Measurements from ENCODE around the gene BCAT1.

BCAT1 gene

DNA sequence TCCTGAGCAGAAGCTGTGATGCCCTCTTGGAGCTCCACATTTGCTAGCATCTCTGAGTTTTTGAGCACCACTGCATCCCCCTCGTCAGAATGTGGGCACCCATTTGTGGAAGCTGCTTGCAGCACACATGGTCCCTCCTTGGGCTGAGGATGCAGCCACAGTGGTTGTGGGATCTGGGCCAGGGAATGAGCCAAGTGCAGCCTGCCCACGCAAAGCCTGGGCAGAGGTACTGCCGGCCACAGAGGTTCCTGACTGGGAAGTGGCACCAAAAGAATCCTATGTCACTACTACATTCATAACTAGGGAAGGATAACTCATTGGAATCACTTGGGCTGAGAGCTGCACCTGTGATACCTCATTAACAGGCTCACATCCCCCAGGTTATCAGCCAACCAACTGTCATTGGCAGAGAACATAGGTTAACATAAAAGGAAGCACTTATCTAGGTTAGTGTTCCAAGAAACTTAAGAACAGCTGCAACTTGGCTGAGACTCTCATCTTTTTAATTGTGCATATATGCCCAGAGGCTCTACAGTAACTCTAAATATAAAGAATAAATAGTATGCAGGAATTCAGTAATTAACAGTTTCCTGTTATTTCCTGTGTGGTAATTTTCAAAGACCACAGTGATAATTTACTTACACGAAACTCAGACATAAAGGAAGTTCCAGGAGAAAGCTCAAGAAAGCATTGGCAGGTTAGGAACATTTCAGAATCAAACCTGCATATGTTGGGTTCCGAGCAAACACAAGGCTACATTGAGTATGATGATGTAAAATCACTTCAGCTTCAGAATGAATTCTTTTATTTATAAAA, 145.3 kb downstream of the BCAT1 start:
- no peak for DNase-seq

DNA sequence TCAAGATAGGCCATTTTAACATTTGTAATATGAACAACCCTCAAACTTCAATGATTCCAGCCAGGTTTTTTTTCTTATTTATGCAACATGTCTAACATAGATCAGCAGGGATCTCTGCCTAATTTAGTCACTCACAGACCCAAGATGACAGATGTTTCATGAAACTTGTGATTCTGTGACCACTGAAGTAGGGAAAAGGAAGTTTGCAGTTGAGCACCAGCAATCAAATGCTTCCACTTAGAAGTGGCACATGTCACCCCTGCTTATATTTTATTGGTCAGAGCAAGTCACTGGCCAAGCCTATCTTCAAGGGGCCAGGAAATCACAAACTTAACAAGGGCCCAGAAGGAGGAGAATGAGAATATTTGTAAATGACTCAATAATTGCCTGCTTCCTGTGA, 150.6 kb downstream of the BCAT1 start:
- DNase-seq: no peak

DNA sequence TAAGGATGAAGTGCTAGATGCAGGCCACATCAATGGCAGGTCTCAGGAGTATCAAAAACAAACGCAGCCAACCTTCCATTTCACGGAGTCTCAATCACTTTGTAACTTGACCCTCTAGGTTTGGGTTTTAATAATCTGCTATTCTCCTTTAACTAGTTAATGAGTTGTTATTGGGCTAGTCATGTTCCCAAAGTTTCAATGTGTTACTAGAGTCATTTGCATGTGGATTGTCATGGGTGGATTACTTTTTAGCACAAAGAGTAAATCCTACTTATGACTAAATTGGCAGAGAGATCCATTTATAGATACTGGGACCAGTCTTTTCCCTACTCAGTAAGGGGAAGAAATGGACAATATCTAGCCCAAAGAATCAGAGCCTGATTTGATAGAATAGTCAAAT, 151.0 kb downstream of the BCAT1 start:
- no peak for DNase-seq

DNA sequence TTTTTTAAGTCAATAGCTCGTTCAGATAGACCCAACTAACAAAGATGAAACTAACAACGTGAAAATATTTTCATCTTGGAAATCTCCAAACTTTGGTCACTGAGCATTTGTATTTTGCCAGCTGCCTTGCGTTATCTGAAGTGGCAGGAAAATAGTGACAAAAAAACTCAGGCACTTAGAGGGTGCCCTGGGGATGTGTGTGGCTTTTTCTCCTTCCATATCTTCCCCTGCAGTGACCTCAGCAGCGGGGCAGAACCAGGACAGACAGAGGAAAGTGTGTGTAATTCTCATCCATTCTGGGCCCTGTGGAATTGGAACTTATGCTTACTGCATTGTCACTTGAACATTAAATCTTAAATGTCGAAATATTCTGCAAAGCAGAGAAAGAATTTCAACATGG, 152.0 kb downstream of the BCAT1 start:
- DNase-seq: no peak

DNA sequence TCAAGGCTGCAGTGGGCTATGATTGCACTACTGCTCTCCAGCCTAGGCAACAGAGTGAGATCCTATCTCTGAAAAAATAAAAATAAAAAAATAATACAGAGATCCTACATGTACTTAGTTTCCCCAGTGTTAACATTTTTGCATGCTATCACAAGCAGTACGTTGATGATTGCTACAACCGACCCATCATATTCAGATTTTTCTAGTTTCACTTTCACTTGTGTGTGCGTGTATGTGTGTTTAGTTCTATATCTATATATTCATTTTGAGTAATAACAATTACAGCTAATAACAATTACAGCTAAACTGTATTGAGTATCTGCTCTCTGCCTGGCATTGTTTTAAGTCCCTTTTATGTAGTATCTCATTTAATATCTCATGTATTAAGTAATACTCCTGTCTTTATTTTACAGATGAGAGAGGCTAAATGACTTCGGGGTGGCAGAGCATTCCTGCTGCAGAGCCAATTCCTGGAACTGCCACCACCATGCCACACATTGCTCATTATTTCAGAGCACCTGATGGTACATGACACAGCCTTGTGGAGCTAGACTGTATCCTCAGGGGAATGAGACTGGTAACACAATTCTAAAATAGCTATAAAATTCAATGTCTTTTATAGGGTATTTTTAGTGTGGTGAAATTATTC, 153.1 kb downstream of the BCAT1 start:
- no peak for DNase-seq

DNA sequence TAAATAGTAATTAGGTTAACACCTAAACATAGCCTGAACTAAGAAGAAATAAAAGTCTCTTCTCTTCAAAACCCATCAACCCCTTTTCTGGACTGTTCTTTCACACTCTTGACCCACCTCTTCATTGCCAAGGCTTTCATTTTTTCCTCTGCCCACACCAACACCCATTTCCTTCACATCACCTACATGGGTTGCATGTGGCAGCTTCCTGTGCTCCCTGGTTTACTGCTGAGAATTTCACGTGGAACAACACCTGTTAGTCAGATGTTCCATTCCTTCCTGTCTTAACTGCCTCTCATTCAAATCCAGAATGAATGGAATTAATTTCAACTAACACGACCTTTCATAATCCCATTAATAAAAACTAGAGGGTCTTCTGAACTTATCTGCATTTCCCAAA, 157.3 kb downstream of the BCAT1 start:
- DNase-seq: no peak

DNA sequence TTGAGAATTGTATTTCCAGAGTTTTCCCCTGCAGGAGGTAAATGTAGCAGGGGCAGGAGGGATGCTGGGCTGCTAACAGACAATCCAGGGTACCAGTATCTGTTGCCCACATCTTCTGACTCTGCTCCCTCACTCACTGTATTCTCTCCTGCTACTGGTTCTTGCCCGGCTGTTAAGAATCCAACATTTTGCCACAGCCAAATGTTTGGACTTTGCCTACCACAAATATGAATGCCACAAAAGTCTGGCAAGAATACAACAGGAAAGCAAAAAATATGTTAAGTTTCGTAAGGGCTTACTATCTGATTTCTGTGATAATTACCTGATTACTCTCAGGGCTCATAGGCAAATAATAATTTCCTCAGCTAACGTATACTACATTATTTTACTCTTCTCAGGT, 160.0 kb downstream of the BCAT1 start:
- DNase-seq: no peak

DNA sequence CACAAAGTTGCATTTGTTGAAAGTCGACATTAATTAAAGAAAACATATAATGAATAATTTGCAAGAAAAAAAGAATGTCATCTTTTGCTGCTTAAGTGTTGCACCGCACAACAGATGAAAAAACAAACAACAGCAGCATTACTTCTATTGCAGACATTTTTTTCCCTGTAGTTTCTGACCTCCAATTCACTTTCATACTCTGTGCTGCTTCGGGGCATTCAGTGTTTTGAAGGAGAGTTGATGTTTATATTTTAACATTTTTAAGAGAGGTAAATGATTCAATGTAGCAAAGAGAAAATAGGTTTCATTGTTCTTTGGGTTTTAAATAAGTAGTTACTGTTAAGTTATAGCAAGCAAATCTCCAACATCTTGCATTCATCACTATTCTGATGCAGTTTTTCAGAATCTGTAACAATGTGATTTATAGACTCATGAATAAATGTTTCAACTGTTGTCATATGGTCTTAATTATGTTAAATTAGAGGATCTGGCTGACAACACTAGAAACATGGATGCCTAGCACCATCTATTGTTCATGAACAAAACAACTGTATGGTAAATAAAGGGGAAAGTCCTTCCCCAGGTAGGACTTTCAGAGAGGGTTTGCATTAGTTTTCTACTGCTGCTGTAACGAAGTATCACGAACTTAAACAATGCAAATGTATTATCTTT, 168.1 kb downstream of the BCAT1 start:
- DNase-seq: no peak

DNA sequence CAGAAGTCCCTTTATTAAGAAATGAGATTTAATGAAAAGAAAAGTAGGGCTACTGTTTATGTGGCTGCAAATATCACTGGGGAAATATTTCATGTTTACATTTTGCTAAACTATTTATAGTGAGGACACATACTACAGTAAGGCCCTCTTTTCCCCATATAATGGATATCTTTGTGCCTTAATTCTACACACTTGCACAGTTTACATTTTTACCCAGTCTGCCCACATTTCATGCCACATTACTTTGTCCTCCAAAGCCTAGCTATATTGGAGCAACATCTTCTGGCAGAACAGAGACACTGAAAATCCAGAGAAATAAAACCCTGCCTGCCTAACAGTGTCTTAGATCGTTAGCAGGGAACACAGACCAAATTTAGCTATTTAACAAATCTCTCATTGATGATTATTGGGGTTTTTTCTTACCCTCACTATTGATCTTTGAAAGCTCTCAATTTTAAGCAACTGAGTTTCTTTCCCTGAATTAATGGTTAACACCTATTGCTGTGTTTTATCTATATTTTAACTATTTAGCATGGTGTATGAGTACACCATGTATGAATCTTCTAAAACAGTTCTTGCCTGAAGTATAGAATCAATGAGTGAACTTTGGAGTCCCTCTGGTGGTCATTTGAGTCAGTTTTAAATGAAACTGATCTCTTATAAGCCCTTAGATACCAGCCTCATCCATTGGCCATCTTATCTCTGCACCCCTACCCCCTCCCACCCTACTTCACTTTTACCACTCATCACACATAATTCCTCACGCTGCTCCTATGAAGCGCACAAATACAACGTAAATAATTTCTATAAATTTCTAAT, 170.2 kb downstream of the BCAT1 start:
- no peak for DNase-seq

DNA sequence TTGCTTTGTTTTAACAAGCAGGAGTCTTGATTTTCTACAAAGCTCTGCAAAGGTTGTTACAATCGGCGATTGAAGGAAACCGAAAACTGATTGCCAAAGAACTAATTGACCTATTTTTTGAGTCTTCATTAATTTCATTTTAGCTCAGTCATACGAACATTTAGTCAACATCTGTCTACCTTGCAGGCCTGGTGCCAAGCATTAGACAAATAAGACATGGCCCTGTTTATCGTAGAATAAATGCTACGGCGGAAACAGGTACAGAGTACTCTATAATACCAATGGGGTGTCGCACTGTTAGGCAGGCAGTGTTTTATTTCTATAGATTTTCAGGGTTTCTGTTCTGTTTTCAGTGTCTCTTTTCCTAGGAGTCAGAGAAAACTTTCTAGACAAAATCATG, 171.5 kb downstream of the BCAT1 start:
- no peak for DNase-seq

DNA sequence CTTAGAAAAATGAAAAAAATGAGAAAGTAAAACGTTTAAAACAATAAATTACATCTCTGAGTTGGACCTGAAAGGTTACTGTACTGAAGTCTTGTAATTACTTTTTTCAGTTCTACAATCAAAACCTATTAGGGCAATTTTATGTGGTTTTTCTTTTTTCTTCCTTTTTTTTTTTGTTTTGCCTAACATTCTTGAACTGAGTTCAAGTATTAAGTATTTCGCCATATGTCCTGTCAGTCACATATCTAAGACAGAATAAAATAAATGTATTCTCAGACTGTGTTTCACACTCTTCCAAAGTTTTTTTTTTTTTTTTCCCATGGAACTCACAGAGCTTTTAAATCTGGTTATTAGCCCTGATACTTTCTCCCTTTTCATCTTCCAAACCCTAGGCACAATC, 172.0 kb downstream of the BCAT1 start:
- no peak for DNase-seq

DNA sequence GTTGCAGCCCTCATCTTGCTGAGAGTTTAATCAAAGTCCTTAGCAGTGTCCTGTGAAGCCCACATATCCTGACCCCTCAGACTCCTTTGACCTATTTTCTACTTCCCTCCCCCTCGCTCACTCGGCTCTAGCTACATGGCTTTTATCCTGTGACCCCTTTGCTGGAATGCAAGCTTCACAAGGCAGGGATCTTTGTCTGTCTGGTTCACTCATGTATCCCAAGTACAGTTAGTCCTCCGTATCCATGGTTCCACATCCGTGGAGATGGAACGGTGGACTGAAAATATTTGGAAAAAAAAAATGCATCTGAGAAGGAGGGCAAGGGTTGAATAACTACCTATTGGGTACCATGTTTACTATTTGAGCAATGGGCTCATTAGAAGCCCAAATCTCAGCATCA, 173.8 kb downstream of the BCAT1 start:
- no peak for DNase-seq

DNA sequence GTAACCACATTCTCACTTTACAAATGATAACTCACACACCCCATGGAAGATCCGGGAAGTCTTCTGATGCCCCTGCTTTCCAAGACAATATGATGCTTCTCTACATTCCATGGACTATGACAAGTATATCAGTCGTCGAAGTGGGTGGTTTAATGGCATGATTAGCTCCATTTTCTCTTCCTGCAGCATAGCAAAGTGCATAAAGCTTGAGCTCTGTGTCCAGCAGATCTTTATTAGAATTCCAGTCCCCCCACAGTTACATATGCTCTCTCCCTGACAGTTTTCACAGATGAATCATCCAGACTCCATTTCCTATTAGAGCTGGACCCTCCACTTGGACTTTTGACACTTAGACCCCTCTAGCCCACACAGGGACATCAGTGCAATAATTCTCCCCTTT, 174.9 kb downstream of the BCAT1 start:
- no peak for DNase-seq

DNA sequence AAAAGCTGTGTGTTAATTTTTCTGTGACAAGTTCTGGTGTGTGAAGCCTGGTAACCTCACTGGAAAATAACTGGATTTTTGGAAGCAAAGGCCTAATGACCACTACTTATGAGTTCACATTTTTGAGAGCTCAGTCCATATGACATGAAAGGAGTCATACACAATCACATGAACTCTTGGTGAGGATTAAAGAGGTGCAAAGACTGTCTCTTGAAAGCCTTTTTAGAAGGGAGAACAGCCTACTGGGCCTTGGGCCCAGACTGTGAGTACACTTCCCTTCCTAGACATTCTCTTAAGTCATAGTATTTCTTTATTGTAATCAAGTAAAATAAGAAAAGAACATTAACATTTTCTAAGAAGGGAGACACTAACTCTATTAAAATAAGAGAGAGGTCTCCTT, 176.1 kb downstream of the BCAT1 start:
- DNase-seq: no peak

DNA sequence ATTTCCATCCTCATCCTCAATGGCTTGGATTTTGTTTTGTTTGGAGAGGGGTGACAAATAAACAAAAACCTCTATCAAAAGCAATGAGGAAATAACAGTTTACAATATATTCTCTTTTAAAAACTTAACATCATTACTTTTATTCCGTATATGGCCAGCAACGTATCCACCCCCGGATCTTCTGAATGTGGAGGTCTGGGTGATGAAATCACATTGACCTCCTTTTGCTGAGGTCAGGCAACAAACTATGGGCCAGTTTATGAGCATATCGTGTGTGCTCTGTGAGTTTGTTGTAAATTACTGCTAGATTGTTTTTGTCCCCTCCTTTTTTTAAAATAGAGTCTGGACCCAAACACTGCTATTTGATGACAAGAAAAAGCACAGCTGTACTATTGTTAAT, 178.1 kb downstream of the BCAT1 start:
- DNase-seq: no peak

DNA sequence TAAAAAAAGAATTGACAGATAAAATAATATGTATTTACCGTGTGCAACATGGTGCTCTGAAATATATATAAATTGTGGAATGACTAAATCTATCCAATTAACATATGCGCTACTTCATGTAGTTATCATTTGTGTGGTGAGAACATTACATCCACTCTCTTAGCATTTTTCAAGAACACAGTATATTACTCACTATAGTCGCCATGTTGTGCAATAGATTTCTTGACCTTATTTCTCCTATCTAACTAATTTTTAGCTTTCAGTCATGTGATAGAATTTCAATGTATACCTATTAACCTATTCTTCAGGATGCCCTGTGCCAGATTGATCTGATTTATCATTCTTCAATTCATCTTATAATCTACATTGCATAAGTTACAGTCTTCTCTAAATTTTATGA, 178.6 kb downstream of the BCAT1 start:
- DNase-seq: no peak

DNA sequence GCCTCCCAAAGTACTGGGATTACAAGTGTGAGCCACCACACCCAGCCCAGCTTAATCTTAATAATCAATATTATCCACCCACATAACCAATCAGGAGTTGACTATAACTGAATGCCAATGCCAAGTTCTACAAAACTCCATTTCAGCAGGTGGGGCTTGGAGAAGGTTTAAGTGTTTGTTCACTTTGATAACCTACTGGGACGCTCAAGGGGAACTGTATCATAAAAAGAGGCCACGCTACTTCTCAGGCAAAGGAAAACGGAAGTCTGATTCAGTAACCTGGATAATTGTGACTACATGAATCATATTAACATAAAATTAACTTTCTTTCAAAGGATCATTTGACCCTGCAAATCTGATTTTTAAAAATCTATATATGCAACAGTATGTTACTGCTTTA, 179.2 kb downstream of the BCAT1 start:
- no peak for DNase-seq

DNA sequence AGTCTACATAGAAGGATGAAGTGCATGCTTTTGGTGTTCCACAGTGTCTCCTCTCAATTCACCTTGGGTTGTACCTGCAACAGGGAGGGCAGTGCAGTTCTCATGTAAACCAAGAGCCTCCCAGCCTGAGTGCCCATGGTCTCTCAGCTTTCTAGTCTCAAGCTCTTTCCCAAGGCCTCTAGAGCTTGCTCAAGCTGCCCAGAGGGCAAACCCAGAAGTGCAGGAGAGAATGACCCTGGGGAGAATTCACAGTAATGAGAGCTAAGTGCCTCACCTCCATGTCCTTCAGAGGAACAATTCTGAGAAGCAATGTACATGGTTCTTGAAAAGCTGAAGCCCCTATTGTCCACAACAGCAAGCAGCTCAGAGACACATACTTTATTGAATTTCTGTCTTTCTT, 180.5 kb downstream of the BCAT1 start:
- no peak for DNase-seq

DNA sequence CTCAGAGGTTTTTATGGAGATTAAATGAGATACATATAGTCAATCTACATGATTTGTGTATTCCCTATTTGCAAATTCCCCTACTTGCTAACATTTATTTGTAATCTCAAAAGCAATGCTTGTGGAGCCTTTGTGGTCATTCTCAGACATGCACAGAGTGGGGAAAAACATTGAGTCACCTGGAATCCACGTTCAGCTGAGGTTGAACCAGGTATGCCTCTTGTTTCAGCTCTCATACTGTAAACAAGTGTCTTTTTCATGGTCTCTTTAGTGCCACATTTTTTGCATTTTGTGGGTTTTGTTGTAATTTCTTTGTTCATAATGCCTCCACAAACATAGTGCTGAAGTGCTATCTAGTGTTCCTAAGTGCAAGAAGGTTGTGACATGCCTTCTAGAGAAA, 181.9 kb downstream of the BCAT1 start:
- DNase-seq: no peak

DNA sequence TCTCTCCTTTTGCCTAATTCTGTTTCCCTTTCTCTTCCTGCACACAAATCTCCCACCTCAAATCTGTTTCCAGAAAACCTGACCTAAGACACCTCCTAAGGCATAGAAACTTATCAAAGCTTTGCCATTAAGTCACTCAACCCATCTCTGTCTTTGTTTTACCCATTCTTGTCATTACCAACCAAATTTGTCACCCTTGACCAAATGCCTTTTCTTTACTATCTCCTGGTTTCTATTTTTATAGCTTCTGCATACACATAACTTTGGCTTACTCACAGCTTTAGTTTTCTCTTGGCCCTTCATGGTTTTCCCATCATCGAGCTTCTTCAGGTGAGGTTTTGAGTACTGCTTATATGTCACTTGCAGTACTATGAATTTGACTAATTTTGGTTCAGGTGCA, 184.2 kb downstream of the BCAT1 start:
- DNase-seq: no peak

DNA sequence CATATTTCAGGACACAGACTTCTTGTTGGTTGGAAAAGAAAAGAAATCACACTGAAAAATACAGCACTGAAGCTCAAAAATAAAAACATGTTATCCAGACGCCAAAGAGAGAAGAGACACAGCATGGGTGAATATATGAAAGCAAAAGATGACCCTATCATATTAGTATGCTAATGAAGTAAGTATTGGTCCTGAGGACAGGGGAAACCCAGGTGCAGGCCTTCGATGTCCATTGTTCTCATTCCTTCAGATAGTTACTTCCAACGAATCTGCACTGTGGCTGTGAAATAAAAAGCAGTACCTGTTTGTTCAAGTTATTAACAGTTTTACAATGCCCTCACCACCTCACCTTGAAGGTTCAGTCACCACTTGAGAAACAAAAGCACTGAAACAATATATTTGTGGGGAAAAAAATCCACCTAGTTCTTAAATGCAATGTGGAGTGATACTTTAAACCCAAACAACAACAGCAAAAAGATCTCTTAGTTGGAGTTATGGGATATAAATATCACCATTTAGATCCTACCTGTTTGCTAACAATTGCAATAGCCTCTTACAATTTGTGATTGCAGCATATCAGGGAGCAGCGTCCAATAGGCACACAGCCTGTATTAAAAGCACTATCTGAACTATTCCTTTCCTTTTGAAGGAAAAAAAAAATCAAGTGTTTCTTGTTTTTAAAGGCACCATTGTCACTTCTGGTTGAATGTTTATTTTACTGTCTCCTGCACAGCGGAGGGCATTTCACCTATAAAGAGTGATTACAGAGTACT, 188.1 kb downstream of the BCAT1 start:
- no peak for DNase-seq

DNA sequence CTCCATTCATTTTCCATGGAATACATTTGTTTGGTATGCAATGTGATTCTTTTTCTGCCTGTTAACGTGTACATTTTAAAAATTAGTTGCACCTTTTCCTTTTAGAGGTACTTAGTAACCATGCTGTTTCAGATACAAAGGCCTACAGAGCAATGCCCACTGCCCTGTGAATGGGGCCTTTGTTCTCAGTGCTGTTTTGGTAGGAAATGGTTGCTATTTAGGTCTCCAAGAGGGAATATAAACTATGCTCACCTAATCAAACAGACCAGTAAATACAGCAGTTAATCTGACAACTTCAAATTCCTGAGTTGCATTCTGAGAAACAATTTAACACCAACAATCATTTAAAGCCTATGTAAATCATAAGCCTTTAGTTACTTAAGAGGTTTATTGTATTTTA, 188.7 kb downstream of the BCAT1 start:
- no peak for DNase-seq
